HL-60 (cell line): Measurements from ENCODE around the gene MED13L.

ENCODE experiments used
- DNase-seq, 2 experiments: peaks; one replicate each; pipeline ENCODE4 v3.0.0-alpha.2; 2010 to 2020; ENCODE audit warnings: low read depth in 1 of 2, low spot score in 1 of 2
- H3K27ac ChIP-seq: fragments of 250-450 bp; sonication (Bioruptor Pico); replicated peaks from 2 replicates; pipeline ENCODE4 v1.5.1; 2020; ENCODE audit warnings: mild to moderate bottlenecking, moderate library complexity
- H3K27me3 ChIP-seq: fragments of 250-450 bp; sonication (Bioruptor Pico); 2 replicates; pipeline ENCODE4 v1.5.1; 2021; ENCODE audit warnings: mild to moderate bottlenecking, moderate library complexity; ENCODE audit not compliant: insufficient read depth, poor library complexity, severe bottlenecking
- H3K4me3 ChIP-seq: replicated peaks from 2 replicates; pipeline ENCODE4 v1.5.1; 2011; ENCODE audit warnings: mild to moderate bottlenecking, control low read depth, low read length; ENCODE audit not compliant: insufficient read depth
- CTCF ChIP-seq: IDR thresholded peaks from one replicate; pipeline ENCODE4 v1.5.1; 2011; ENCODE audit warnings: low read length, control low read depth, inconsistent platforms; ENCODE audit not compliant: insufficient read depth
- GABPA ChIP-seq: IDR thresholded peaks from 2 replicates; pipeline ENCODE4 v1.6.1; 2012; ENCODE audit warnings: low read depth
- POLR2AphosphoS5 ChIP-seq: IDR thresholded peaks from 2 replicates; pipeline ENCODE4 v1.6.1; 2012; ENCODE audit warnings: low read depth
- REST ChIP-seq: IDR thresholded peaks from 2 replicates; pipeline ENCODE4 v1.6.1; 2012; ENCODE audit warnings: low read depth; ENCODE audit not compliant: insufficient replicate concordance
- SPI1 ChIP-seq: IDR thresholded peaks from 2 replicates; pipeline ENCODE4 v1.6.1; 2012; ENCODE audit warnings: low read depth, mild to moderate bottlenecking, borderline replicate concordance

The MED13L gene

DNA sequence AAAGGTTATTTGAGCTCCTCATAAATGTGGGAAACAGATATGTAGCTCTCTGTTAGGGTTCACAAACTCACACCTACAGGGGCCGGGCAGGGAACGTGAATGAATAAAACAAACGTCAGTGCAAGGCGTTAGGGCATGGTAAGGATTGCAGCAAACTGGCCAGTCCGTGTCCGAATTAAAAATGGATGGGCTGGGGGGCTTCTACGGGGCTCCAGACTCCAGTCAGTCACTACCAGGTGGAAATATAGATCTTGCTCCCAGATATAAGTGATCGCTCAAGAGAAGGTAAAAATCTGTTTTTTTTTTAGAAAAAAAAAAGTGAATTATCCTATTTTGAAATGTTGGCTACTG, 333.1 kb downstream of the MED13L start:
- no peak overlapping the region for H3K27ac ChIP-seq
- H3K4me3 ChIP-seq = no peak overlapping the region
- no peak for DNase-seq
- H3K27me3 ChIP-seq = no peaks in the 10 kb centered on the region
- TF ChIP-seq GABPA (no peak), CTCF (no peak)

DNA sequence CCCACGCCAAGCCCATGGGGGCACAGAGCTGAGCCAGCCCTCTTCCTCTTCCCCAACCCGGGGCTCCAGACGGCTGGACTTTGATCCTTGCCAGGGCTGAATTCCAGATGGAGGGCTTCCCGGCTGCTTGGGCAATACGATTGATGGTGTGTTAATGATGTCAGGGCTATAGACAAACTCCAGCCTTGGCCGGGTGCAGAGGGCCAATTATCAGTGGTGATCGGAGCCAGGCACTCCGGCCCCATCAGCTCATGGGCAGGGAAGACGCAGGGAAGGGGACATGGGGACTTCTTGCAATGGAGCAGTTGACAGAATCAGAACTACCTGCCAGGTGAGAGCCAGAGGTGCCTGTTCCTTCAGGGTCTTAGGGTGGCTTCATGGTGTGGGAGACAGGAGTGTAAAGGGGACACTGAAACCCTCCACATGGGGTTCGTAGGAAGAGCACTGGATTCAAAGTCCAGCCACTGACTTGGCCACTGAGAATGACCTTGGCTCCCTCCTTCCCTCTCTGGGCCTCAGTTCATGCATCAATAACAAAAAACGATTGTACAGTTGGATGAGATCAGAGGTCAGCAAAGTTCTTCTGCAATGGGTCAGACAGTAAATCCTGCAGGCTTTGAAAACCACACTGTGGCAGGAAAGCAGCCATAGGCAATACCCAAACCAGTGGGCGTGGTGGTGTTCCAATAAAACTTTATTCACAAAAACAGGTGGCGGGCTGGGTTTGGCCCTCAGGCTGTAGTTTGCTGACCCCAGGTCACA, 333.7 kb downstream of the MED13L start:
- Histone ChIP-seq H3K27me3 (no peaks in the 10 kb centered on the region), H3K4me3 (no peak overlapping the region), H3K27ac (no peak overlapping the region)
- no peak for DNase-seq
- no peak for TF ChIP-seq SPI1
- TF ChIP-seq CTCF = no peak
- no peak for TF ChIP-seq REST
- no peak for TF ChIP-seq GABPA

GRCh38 chr12:115943310-115943629, 334.2 kb downstream of the MED13L start:
- Histone ChIP-seq H3K27me3 (peaks cover 2% of the 10 kb centered on the region), H3K27ac (no peak overlapping the region), H3K4me3 (no peak overlapping the region)
- no peak for DNase-seq
- TF ChIP-seq CTCF (no peak), GABPA (no peak), REST (no peak), SPI1 (no peak), POLR2AphosphoS5 (no peak)

- Histone ChIP-seq H3K4me3 (no peak overlapping the region), H3K27ac (no peak overlapping the region), H3K27me3 (peaks cover 4% of the 10 kb centered on the region)
- TF ChIP-seq SPI1 = no peak
- TF ChIP-seq REST = no peak
- no peak for TF ChIP-seq CTCF
- no peak for TF ChIP-seq POLR2AphosphoS5
- no peak for TF ChIP-seq GABPA
- no peak for DNase-seq
Measured at GRCh38 chr12:115942346-115942745, 335.1 kb downstream of the MED13L start.
